Endothelial cell of umbilical vein (primary cell): ENCODE data around the gene NAAA.

Experiments used
- CTCF ChIP-seq, 2 donors: IDR thresholded peaks; 1 replicate in 1 of 2; 2 replicates in 1 of 2; pipeline ENCODE4 v1.5.1; 2011; ENCODE audit warnings: low read length in 2 of 2, mild to moderate bottlenecking in 2 of 2, moderate library complexity in 2 of 2, control low read depth in 1 of 2, inconsistent platforms in 1 of 2, low read depth in 1 of 2; ENCODE audit not compliant: insufficient read depth in 1 of 2; ENCODE audit errors: extremely low read depth in 1 of 2
- EZH2 ChIP-seq: IDR thresholded peaks from 2 replicates; pipeline ENCODE4 v1.6.1; 2012; ENCODE audit warnings: borderline replicate concordance, low read depth, mild to moderate bottlenecking, moderate library complexity, low read length, inconsistent platforms; ENCODE audit not compliant: severe bottlenecking
- FOS ChIP-seq: IDR thresholded peaks from 2 replicates; pipeline ENCODE4 v1.6.1; 2011; ENCODE audit warnings: mild to moderate bottlenecking, low read length, moderate library complexity, borderline replicate concordance; ENCODE audit not compliant: insufficient read depth
- GATA2 ChIP-seq: IDR thresholded peaks from 2 replicates; pipeline ENCODE4 v1.7.0; 2011; ENCODE audit warnings: low read depth, mild to moderate bottlenecking, moderate library complexity, mixed read lengths, low read length; ENCODE audit not compliant: insufficient read length, insufficient read depth
- MYC ChIP-seq: IDR thresholded peaks from one replicate; pipeline ENCODE4 v1.6.1; 2011; ENCODE audit warnings: mild to moderate bottlenecking, low read depth, low read length
- POLR2A ChIP-seq: IDR thresholded peaks from 2 replicates; pipeline ENCODE4 v1.6.1; 2012; ENCODE audit warnings: low read depth, mild to moderate bottlenecking, control low read depth, low read length
- POLR2AphosphoS5 ChIP-seq: IDR thresholded peaks from 2 replicates; pipeline ENCODE4 v1.6.1; 2012; ENCODE audit warnings: low read depth, mild to moderate bottlenecking, control low read depth, low read length, moderate library complexity; ENCODE audit not compliant: insufficient read depth

- TF ChIP-seq CTCF (IDR thresholded peaks at IDR 0.05; ENCODE audit: extremely low read depth in 1 of 2, insufficient read depth in 1 of 2, low read depth in 1 of 2, low read length in 2 of 2) (no peak), POLR2A (no peak), MYC (no peak), GATA2 (no peak), EZH2 (no peak), POLR2AphosphoS5 (no peak), FOS (no peak)
Measured at GRCh38 chr4:75912968-75913367, 27.8 kb downstream of the NAAA start.
